Endothelial cell of umbilical vein (primary cell): ENCODE measurements around the gene TMEM204. TPM values are rescaled to one million over a fixed set of nuclear protein-coding genes. Genes with fewer than 3 reads are reported as not detected.

ENCODE experiments used
- BruUV-seq: library from RNA; stranded (reverse); fragments of 400-500 nt; replicated peaks from 2 replicates; lab custom pipeline; 2021; lab: Mats Ljungman, UMichigan
- CTCF ChIA-PET: fragments of 300-600, 350-600 bp; sonication (Branson Sonifier 250); formaldehyde crosslinking; loops from one replicate; lab custom pipeline; 2021; ENCODE audit warnings: antibody characterized with exemption, inconsistent platforms; lab: Charles Lee
- POLR2A ChIA-PET: fragments of 300-600, 350-600 bp; sonication (Branson Sonifier 250); formaldehyde crosslinking; loops from one replicate; lab custom pipeline; 2021; ENCODE audit warnings: antibody characterized with exemption, inconsistent platforms; lab: Charles Lee
- DNase-seq: peaks from one replicate; pipeline ENCODE4 v3.0.0-alpha.2; 2011; ENCODE audit warnings: low read depth, low spot score
- FAIRE-seq: peaks from 2 replicates; lab custom pipeline; 2011; peaks lifted over from hg19 to GRCh38; lab: Jason Lieb, UNC
- H2AFZ ChIP-seq: 2 replicates; pipeline ENCODE4 v1.6.0; 2012; ENCODE audit warnings: low read depth, low read length, control low read depth, inconsistent platforms
- H3K27ac ChIP-seq: 2 replicates; pipeline ENCODE4 v1.5.1; 2011; ENCODE audit warnings: low read depth, mild to moderate bottlenecking, control low read depth, low read length, moderate library complexity; ENCODE audit not compliant: insufficient read depth
- H3K27me3 ChIP-seq, 2 experiments: 2 replicates each; pipeline versions ENCODE4 v1.6.0 to v1.6.1; 2011; ENCODE audit warnings: low read length in 2 of 2, mixed read lengths in 1 of 2; ENCODE audit not compliant: control insufficient read depth in 2 of 2, insufficient read depth in 2 of 2
- H3K36me3 ChIP-seq, 2 experiments: 2 replicates in 1 of 2; 3 replicates in 1 of 2; pipeline ENCODE4 v1.5.1; 2011; ENCODE audit warnings: low read length in 2 of 2, mild to moderate bottlenecking in 1 of 2, moderate library complexity in 1 of 2; ENCODE audit not compliant: control insufficient read depth in 2 of 2, insufficient read depth in 2 of 2; ENCODE audit errors: extremely low read depth in 1 of 2
- H3K4me1 ChIP-seq: 3 replicates; pipeline ENCODE4 v1.5.1; 2011; ENCODE audit warnings: mild to moderate bottlenecking, low read length; ENCODE audit not compliant: control insufficient read depth, insufficient read depth; ENCODE audit errors: extremely low read depth
- H3K4me2 ChIP-seq: 2 replicates; pipeline ENCODE4 v1.6.1; 2011; ENCODE audit warnings: low read length, control low read depth, mixed read lengths; ENCODE audit not compliant: insufficient read depth
- H3K4me3 ChIP-seq, 3 experiments: fragments of 200-600 bp in 1 of 3; sonication (generic), shearing (Covaris generic) in 1 of 3; replicated peaks in 1 of 3; 2 replicates each; pipeline ENCODE4 v1.5.1; 2011 to 2016; ENCODE audit warnings: control low read depth in 3 of 3, low read length in 3 of 3, mild to moderate bottlenecking in 2 of 3, inconsistent platforms in 1 of 3, low read depth in 1 of 3, moderate library complexity in 1 of 3; ENCODE audit not compliant: insufficient read depth in 1 of 3
- H3K79me2 ChIP-seq: 2 replicates; pipeline ENCODE4 v1.6.0; 2012; ENCODE audit warnings: low read length, inconsistent platforms; ENCODE audit not compliant: control insufficient read depth, insufficient read depth
- H3K9ac ChIP-seq: replicated peaks from 2 replicates; pipeline ENCODE3; 2011; ENCODE audit warnings: low read length, control low read depth; ENCODE audit not compliant: insufficient read depth; ENCODE audit errors: extremely low read depth
- H3K9me1 ChIP-seq: replicated peaks from 3 replicates; pipeline ENCODE4 v1.6.0; 2011; ENCODE audit warnings: mild to moderate bottlenecking, low read length; ENCODE audit not compliant: control insufficient read depth, insufficient read depth; ENCODE audit errors: extremely low read depth
- H3K9me3 ChIP-seq: replicated peaks from 2 replicates; pipeline ENCODE4 v1.5.1; 2012; ENCODE audit warnings: low read length, inconsistent platforms; ENCODE audit not compliant: control insufficient read depth, insufficient read depth
- H4K20me1 ChIP-seq: replicated peaks from 2 replicates; pipeline ENCODE3; 2011; ENCODE audit warnings: mild to moderate bottlenecking, low read length; ENCODE audit not compliant: control insufficient read depth, insufficient read depth; ENCODE audit errors: extremely low read depth
- EZH2 ChIP-seq: IDR thresholded peaks from 2 replicates; pipeline ENCODE4 v1.6.1; 2012; ENCODE audit warnings: borderline replicate concordance, low read depth, mild to moderate bottlenecking, moderate library complexity, low read length, inconsistent platforms; ENCODE audit not compliant: severe bottlenecking
- FOS ChIP-seq: IDR thresholded peaks from 2 replicates; pipeline ENCODE4 v1.6.1; 2011; ENCODE audit warnings: mild to moderate bottlenecking, low read length, moderate library complexity, borderline replicate concordance; ENCODE audit not compliant: insufficient read depth
- GATA2 ChIP-seq: IDR thresholded peaks from 2 replicates; pipeline ENCODE4 v1.7.0; 2011; ENCODE audit warnings: low read depth, mild to moderate bottlenecking, moderate library complexity, mixed read lengths, low read length; ENCODE audit not compliant: insufficient read length, insufficient read depth
- JUN ChIP-seq: IDR thresholded peaks from 2 replicates; pipeline ENCODE4 v1.6.1; 2011; ENCODE audit warnings: borderline replicate concordance, low read depth; ENCODE audit not compliant: insufficient read length, insufficient read depth
- MYC ChIP-seq: IDR thresholded peaks from one replicate; pipeline ENCODE4 v1.6.1; 2011; ENCODE audit warnings: mild to moderate bottlenecking, low read depth, low read length
- POLR2A ChIP-seq: IDR thresholded peaks from 2 replicates; pipeline ENCODE4 v1.6.1; 2012; ENCODE audit warnings: low read depth, mild to moderate bottlenecking, control low read depth, low read length
- POLR2AphosphoS5 ChIP-seq: IDR thresholded peaks from 2 replicates; pipeline ENCODE4 v1.6.1; 2012; ENCODE audit warnings: low read depth, mild to moderate bottlenecking, control low read depth, low read length, moderate library complexity; ENCODE audit not compliant: insufficient read depth
- dilution Hi-C: fragments of 300-500 bp; cut with MboI; formaldehyde crosslinking; loops from one replicate; pipeline ENCODE4 v1.15.0; 2019; ENCODE audit warnings: low sequenced_read_pairs; ENCODE audit not compliant: extremely low pct_ligation_motif_present
- intact Hi-C: fragments of 100-400 bp; cut with micrococcal nuclease; formaldehyde crosslinking; loops from one replicate; pipeline ENCODE4 v1.10.0; 2022
- polyA plus RNA-seq, 4 experiments: library from polyadenylated mRNA; depleted of rRNA in 3 of 4; stranded (reverse) in 3 of 4; unstranded in 1 of 4; fragments of >200 nt; gene quantifications; 2 replicates each; pipeline versions ENCODE4 v1.2.1 to v1.2.3, GENCODE V29; 2011 to 2012; ENCODE audit warnings: missing spikeins in 1 of 4
- total RNA-seq: library from RNA; stranded (reverse); gene quantifications from 2 replicates; pipeline ENCODE4 v1.2.3, GENCODE V29; 2021
- TF ChIP-seq, protein P1 (sequence below), 2 donors: IDR thresholded peaks; 1 replicate in 1 of 2; 2 replicates in 1 of 2; pipeline ENCODE4 v1.5.1; 2011; ENCODE audit warnings: low read length in 2 of 2, mild to moderate bottlenecking in 2 of 2, moderate library complexity in 2 of 2, control low read depth in 1 of 2, inconsistent platforms in 1 of 2, low read depth in 1 of 2; ENCODE audit not compliant: insufficient read depth in 1 of 2; ENCODE audit errors: extremely low read depth in 1 of 2
- TF ChIP-seq, protein P2 (sequence below): IDR thresholded peaks from 2 replicates; pipeline ENCODE4 v1.6.1; 2011; ENCODE audit not compliant: insufficient read depth, insufficient read length

Gene TMEM204
- total and polyA plus RNA-seq, 2 donors (not counting 3 experiments of a cell fraction or from before 2014, with no cell fraction given), result 32.5 to 50.7 TPM

- Histone ChIP-seq H3K9me1 (no peaks in the 10 kb centered on the region), H3K4me2 (no peak overlapping the region), H4K20me1 (no peaks in the 10 kb centered on the region), H3K36me3 (peaks cover 0 to 25% of the 10 kb centered on the region in 2 experiments), H3K79me2 (no peaks in the 10 kb centered on the region), H3K4me1 (no peaks in the 10 kb centered on the region), H3K9me3 (no peaks in the 10 kb centered on the region), H3K9ac (no peak overlapping the region), H3K4me3 (no peak overlapping the region), H3K27ac (no peak overlapping the region), H2AFZ (no peak overlapping the region), H3K27me3 (no peaks in the 10 kb centered on the region)
- DNase-seq (no peak), FAIRE-seq (no peak)
- ChIA-PET CTCF (no interaction called here), POLR2A (no interaction called here)
- BruUV-seq, result no TSS peak
- dilution Hi-C loops (no loop called here), intact Hi-C loops (no loop called here)
- TF ChIP-seq, protein P1, sequence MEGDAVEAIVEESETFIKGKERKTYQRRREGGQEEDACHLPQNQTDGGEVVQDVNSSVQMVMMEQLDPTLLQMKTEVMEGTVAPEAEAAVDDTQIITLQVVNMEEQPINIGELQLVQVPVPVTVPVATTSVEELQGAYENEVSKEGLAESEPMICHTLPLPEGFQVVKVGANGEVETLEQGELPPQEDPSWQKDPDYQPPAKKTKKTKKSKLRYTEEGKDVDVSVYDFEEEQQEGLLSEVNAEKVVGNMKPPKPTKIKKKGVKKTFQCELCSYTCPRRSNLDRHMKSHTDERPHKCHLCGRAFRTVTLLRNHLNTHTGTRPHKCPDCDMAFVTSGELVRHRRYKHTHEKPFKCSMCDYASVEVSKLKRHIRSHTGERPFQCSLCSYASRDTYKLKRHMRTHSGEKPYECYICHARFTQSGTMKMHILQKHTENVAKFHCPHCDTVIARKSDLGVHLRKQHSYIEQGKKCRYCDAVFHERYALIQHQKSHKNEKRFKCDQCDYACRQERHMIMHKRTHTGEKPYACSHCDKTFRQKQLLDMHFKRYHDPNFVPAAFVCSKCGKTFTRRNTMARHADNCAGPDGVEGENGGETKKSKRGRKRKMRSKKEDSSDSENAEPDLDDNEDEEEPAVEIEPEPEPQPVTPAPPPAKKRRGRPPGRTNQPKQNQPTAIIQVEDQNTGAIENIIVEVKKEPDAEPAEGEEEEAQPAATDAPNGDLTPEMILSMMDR (IDR thresholded peaks at IDR 0.05; ENCODE audit: extremely low read depth in 1 of 2, insufficient read depth in 1 of 2, low read depth in 1 of 2, low read length in 2 of 2), result no peak
- TF ChIP-seq, protein P2, sequence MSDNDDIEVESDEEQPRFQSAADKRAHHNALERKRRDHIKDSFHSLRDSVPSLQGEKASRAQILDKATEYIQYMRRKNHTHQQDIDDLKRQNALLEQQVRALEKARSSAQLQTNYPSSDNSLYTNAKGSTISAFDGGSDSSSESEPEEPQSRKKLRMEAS, result no peak
- TF ChIP-seq MYC (no peak), GATA2 (no peak), JUN (no peak), FOS (no peak), POLR2AphosphoS5 (no peak), POLR2A (no peak), EZH2 (no peak)
Measured at GRCh38 chr16:1559446-1559975, 26.0 kb downstream of the TMEM204 start.
